HCT116 (cell line): ENCODE data around the gene TCEAL9.

Experiments used
- CTCF ChIP-seq, 3 experiments: fragments of 200-600 bp in 1 of 3; sonication (generic) in 1 of 3; IDR thresholded peaks in 2 of 3; conservative IDR thresholded peaks in 1 of 3; 2 replicates each; pipeline ENCODE4 v1.5.1; 2012 to 2017; ENCODE audit warnings: low read depth in 2 of 3, low read length in 2 of 3, antibody characterized with exemption in 1 of 3, borderline replicate concordance in 1 of 3, control low read depth in 1 of 3, mild to moderate bottlenecking in 1 of 3, mixed read lengths in 1 of 3, mixed run types in 1 of 3, moderate library complexity in 1 of 3; ENCODE audit not compliant: insufficient read depth in 1 of 3
- EZH2 ChIP-seq: fragments of 200-600 bp; sonication (generic); IDR thresholded peaks from 2 replicates; pipeline ENCODE4 v1.6.1; 2017; ENCODE audit warnings: antibody characterized with exemption, mixed run types
- EZH2phosphoT487 ChIP-seq: fragments of 200-600 bp; IDR thresholded peaks from 2 replicates; pipeline ENCODE4 v1.6.1; 2018; ENCODE audit warnings: antibody characterized with exemption, borderline replicate concordance
- POLR2A ChIP-seq: IDR thresholded peaks from 2 replicates; pipeline ENCODE4 v1.7.0; 2011; ENCODE audit warnings: borderline replicate concordance; ENCODE audit not compliant: insufficient read depth, insufficient read length; ENCODE audit errors: extremely low read depth
- RAD21 ChIP-seq: IDR thresholded peaks from 2 replicates; pipeline ENCODE4 v1.6.1; 2012; ENCODE audit warnings: low read depth, mild to moderate bottlenecking
- YY1 ChIP-seq: IDR thresholded peaks from 2 replicates; pipeline ENCODE4 v1.6.1; 2011; ENCODE audit warnings: low read length, low read depth, moderate library complexity, mild to moderate bottlenecking; ENCODE audit not compliant: insufficient replicate concordance; ENCODE audit errors: extremely low read depth
- TF ChIP-seq, protein P1 (sequence below): IDR thresholded peaks from 2 replicates; pipeline ENCODE4 v1.6.1; 2012

GRCh38 chrX:103382877-103383276, 26.6 kb downstream of the TCEAL9 start:
- TF ChIP-seq EZH2phosphoT487 (no peak), POLR2A (no peak), CTCF (IDR thresholded peaks at IDR 0.05 in 2 of 3, conservative IDR thresholded peaks at IDR 0.05 in 1 of 3; ENCODE audit: borderline replicate concordance in 1 of 3, insufficient read depth in 1 of 3, low read depth in 2 of 3, low read length in 2 of 3) (no peak), RAD21 (no peak), EZH2 (no peak), YY1 (no peak)
- TF ChIP-seq, protein P1, sequence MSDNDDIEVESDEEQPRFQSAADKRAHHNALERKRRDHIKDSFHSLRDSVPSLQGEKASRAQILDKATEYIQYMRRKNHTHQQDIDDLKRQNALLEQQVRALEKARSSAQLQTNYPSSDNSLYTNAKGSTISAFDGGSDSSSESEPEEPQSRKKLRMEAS: no peak
